Measurements from ENCODE around the gene UBLCP1. TPM values are rescaled to one million over a fixed set of nuclear protein-coding genes. Genes with fewer than 3 reads are reported as not detected.
"Not testable (repeated sequence)": the region's sequence is repeated elsewhere in the genome, so short reads cannot be mapped to it uniquely, and the experiment has no call there.

Gene UBLCP1
- total and polyA plus RNA-seq, 2 donors (not counting 3 experiments of a cell fraction or from before 2014, with no cell fraction given): 5.9 to 20.3 TPM

DNA sequence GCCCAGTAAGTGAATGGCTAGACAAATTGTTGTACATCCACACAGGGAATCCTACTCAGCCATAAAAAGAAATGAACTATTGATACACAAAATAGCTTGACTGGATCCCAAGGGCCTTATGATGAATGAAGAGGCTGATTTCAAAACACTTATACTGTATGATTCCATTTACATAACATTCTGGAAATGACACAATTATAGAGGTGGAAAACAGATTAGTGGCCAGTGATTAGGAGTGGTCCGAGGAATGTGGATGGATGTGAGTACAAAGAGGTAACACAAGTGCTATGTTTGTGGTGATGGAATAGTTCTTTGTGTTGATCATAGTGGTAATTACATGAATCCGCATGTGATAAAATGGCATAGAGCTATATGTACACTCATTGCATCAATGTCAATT is 4.7 kb upstream of the UBLCP1 start:
- Histone ChIP-seq H3K9me1 (replicated peaks; ENCODE audit: control insufficient read depth, extremely low read depth, insufficient read depth, low read length) (no peaks in the 10 kb centered on the region), H3K79me2 (ENCODE audit: control insufficient read depth, insufficient read depth, low read length) (no peaks in the 10 kb centered on the region), H4K20me1 (replicated peaks; ENCODE audit: control insufficient read depth, extremely low read depth, insufficient read depth, low read length) (no peaks in the 10 kb centered on the region), H2AFZ (ENCODE audit: low read depth, low read length) (no peak overlapping the region), H3K36me3 (ENCODE audit: control insufficient read depth in 2 of 2, extremely low read depth in 1 of 2, insufficient read depth in 2 of 2, low read length in 2 of 2) (no peaks in the 10 kb centered on the region), H3K4me3 (replicated peaks in 1 of 3; ENCODE audit: insufficient read depth in 1 of 3, low read depth in 1 of 3, low read length in 3 of 3) (no peak overlapping the region), H3K4me1 (ENCODE audit: control insufficient read depth, extremely low read depth, insufficient read depth, low read length) (peaks cover 5% of the 10 kb centered on the region), H3K4me2 (ENCODE audit: insufficient read depth, low read length) (no peak overlapping the region), H3K27me3 (ENCODE audit: control insufficient read depth in 2 of 2, insufficient read depth in 2 of 2, low read length in 2 of 2) (peaks cover 3 to 8% of the 10 kb centered on the region in 2 experiments), H3K27ac (ENCODE audit: insufficient read depth, low read depth, low read length) (no peak overlapping the region), H3K9me3 (replicated peaks; ENCODE audit: control insufficient read depth, insufficient read depth, low read length) (no peaks in the 10 kb centered on the region), H3K9ac (replicated peaks; ENCODE audit: extremely low read depth, insufficient read depth, low read length) (no peak overlapping the region)
- intact Hi-C loops (cut with micrococcal nuclease) (loop anchor here (1.0 kb wide), 1 partner anchor 8 kb away; no protein-coding TSS in a partner anchor), dilution Hi-C loops (cut with MboI; ENCODE audit: extremely low pct_ligation_motif_present, low sequenced_read_pairs) (no loop called here)
- FAIRE-seq: no peak
- TF ChIP-seq, protein P1, sequence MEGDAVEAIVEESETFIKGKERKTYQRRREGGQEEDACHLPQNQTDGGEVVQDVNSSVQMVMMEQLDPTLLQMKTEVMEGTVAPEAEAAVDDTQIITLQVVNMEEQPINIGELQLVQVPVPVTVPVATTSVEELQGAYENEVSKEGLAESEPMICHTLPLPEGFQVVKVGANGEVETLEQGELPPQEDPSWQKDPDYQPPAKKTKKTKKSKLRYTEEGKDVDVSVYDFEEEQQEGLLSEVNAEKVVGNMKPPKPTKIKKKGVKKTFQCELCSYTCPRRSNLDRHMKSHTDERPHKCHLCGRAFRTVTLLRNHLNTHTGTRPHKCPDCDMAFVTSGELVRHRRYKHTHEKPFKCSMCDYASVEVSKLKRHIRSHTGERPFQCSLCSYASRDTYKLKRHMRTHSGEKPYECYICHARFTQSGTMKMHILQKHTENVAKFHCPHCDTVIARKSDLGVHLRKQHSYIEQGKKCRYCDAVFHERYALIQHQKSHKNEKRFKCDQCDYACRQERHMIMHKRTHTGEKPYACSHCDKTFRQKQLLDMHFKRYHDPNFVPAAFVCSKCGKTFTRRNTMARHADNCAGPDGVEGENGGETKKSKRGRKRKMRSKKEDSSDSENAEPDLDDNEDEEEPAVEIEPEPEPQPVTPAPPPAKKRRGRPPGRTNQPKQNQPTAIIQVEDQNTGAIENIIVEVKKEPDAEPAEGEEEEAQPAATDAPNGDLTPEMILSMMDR (IDR thresholded peaks at IDR 0.05; ENCODE audit: extremely low read depth in 1 of 2, insufficient read depth in 1 of 2, low read depth in 1 of 2, low read length in 2 of 2): no peak
- TF ChIP-seq MYC (IDR thresholded peaks at IDR 0.05; ENCODE audit: low read depth, low read length) (no peak), POLR2A (IDR thresholded peaks at IDR 0.05; ENCODE audit: low read depth, low read length) (no peak), GATA2 (IDR thresholded peaks at IDR 0.05; ENCODE audit: insufficient read depth, insufficient read length, low read depth, low read length) (no peak), POLR2AphosphoS5 (IDR thresholded peaks at IDR 0.05; ENCODE audit: insufficient read depth, low read depth, low read length) (no peak), FOS (IDR thresholded peaks at IDR 0.05; ENCODE audit: borderline replicate concordance, insufficient read depth, low read length) (no peak), JUN (IDR thresholded peaks at IDR 0.05; ENCODE audit: borderline replicate concordance, insufficient read depth, insufficient read length, low read depth) (no peak), EZH2 (IDR thresholded peaks at IDR 0.05; ENCODE audit: borderline replicate concordance, low read depth, low read length, severe bottlenecking) (no peak)
- TF ChIP-seq, protein P2, sequence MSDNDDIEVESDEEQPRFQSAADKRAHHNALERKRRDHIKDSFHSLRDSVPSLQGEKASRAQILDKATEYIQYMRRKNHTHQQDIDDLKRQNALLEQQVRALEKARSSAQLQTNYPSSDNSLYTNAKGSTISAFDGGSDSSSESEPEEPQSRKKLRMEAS (IDR thresholded peaks at IDR 0.05; ENCODE audit: insufficient read depth, insufficient read length): no peak
- CTCF ChIA-PET: interaction anchor here (0.7 kb wide), 1 partner anchor 16 kb away, joined by 3 read pairs; no protein-coding TSS in a partner anchor
- POLR2A ChIA-PET: no interaction called here
- DNase-seq (ENCODE audit: low read depth, low spot score): no peak
- no TSS peak for BruUV-seq (replicated peaks)

DNA sequence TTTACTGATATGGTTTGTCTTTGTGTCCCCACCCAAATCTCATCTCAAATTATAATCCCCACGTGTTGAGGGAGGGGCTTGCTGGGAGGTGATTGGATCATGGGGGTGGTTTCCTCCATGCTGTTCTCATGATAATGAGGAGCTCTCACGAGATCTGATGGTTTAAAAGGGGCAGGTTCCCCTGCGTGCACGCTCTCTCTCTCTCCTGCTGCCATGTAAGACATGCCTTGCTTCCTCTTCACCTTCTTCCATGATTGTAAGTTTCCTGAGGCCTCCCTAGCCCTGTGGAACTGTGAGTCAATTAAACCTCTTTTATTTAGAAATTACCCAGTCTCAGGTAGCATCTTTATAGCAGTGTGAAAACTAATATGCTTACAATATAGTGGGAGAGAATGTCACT is 2.9 kb upstream of the UBLCP1 start:
- H3K4me3 ChIP-seq (replicated peaks in 1 of 3; ENCODE audit: insufficient read depth in 1 of 3, low read depth in 1 of 3, low read length in 3 of 3); POLR2A ChIA-PET; H3K79me2 ChIP-seq (ENCODE audit: control insufficient read depth, insufficient read depth, low read length); FAIRE-seq; H3K27ac ChIP-seq (ENCODE audit: insufficient read depth, low read depth, low read length); H2AFZ ChIP-seq (ENCODE audit: low read depth, low read length); H3K27me3 ChIP-seq (ENCODE audit: control insufficient read depth in 2 of 2, insufficient read depth in 2 of 2, low read length in 2 of 2); BruUV-seq (replicated peaks); intact Hi-C loops (cut with micrococcal nuclease); H3K9me3 ChIP-seq (replicated peaks; ENCODE audit: control insufficient read depth, insufficient read depth, low read length); H3K4me2 ChIP-seq (ENCODE audit: insufficient read depth, low read length); H3K36me3 ChIP-seq (ENCODE audit: control insufficient read depth in 2 of 2, extremely low read depth in 1 of 2, insufficient read depth in 2 of 2, low read length in 2 of 2); dilution Hi-C loops (cut with MboI; ENCODE audit: extremely low pct_ligation_motif_present, low sequenced_read_pairs); DNase-seq (ENCODE audit: low read depth, low spot score); H4K20me1 ChIP-seq (replicated peaks; ENCODE audit: control insufficient read depth, extremely low read depth, insufficient read depth, low read length); H3K9me1 ChIP-seq (replicated peaks; ENCODE audit: control insufficient read depth, extremely low read depth, insufficient read depth, low read length); H3K9ac ChIP-seq (replicated peaks; ENCODE audit: extremely low read depth, insufficient read depth, low read length): not testable (repeated sequence)
- peaks cover 11% of the 10 kb centered on the region for H3K4me1 ChIP-seq (ENCODE audit: control insufficient read depth, extremely low read depth, insufficient read depth, low read length)
- CTCF ChIA-PET: interaction anchor here (1.7 kb wide), 1 partner anchor 26 kb away, joined by 4 read pairs; no protein-coding TSS in a partner anchor

Measured in endothelial cell of umbilical vein (primary cell).